Stimulated activated CD4-positive, alpha-beta T cell treated with anti-CD3 and anti-CD28 coated beads, Interleukin-4, amount 100 ng/mL, for 4 hours (primary cell): ENCODE measurements around the gene OSBPL6.

Experiments
- DNase-seq, 2 experiments: peaks; one replicate each; pipeline ENCODE4 v3.0.0-alpha.2; 2020

The OSBPL6 gene

GRCh38 chr2:178275600-178275999, 81.3 kb downstream of the OSBPL6 start:
- DNase-seq, result no peak

GRCh38 chr2:178277741-178278197, 83.5 kb downstream of the OSBPL6 start:
- no peak for DNase-seq

- no peak for DNase-seq
Measured at GRCh38 chr2:178279142-178279541, 84.8 kb downstream of the OSBPL6 start.

GRCh38 chr2:178279636-178280035, 85.3 kb downstream of the OSBPL6 start:
- no peak for DNase-seq

GRCh38 chr2:178280244-178280852, 86.0 kb downstream of the OSBPL6 start:
- no peak for DNase-seq

- DNase-seq, result no peak
Measured at GRCh38 chr2:178282075-178282815, 87.9 kb downstream of the OSBPL6 start.

- DNase-seq, result no peak
Measured at GRCh38 chr2:178283341-178283918, 89.1 kb downstream of the OSBPL6 start.

- DNase-seq, result no peak
Measured at GRCh38 chr2:178284613-178285286, 90.4 kb downstream of the OSBPL6 start.

- no peak for DNase-seq
Measured at GRCh38 chr2:178285287-178285615, 90.9 kb downstream of the OSBPL6 start.

- no peak for DNase-seq
Measured at GRCh38 chr2:178286636-178287035, 92.3 kb downstream of the OSBPL6 start.

GRCh38 chr2:178287652-178288344, 93.5 kb downstream of the OSBPL6 start:
- no peak for DNase-seq

- DNase-seq, result no peak
Measured at GRCh38 chr2:178291703-178292102, 97.4 kb downstream of the OSBPL6 start.

GRCh38 chr2:178292586-178292985, 98.3 kb downstream of the OSBPL6 start:
- DNase-seq, result no peak

- no peak for DNase-seq
Measured at GRCh38 chr2:178295115-178295514, 100.8 kb downstream of the OSBPL6 start.

GRCh38 chr2:178295906-178296305, 101.6 kb downstream of the OSBPL6 start:
- DNase-seq, result no peak

GRCh38 chr2:178296394-178297090, 102.2 kb downstream of the OSBPL6 start:
- DNase-seq, result no peak

GRCh38 chr2:178297091-178297411, 102.7 kb downstream of the OSBPL6 start:
- DNase-seq, result no peak

GRCh38 chr2:178298785-178299212, 104.5 kb downstream of the OSBPL6 start:
- DNase-seq, result no peak

GRCh38 chr2:178301649-178302238, 107.4 kb downstream of the OSBPL6 start:
- no peak for DNase-seq

- no peak for DNase-seq
Measured at GRCh38 chr2:178304333-178304732, 110.0 kb downstream of the OSBPL6 start.

GRCh38 chr2:178306352-178307073, 112.2 kb downstream of the OSBPL6 start:
- DNase-seq, result peak in 1 of 2 experiments; percentile 4
